Bronchial epithelial cell (primary cell): ENCODE data around the gene EOLA1. TPM values are rescaled to one million over a fixed set of nuclear protein-coding genes. Genes with fewer than 3 reads are reported as not detected.
"Not testable (repeated sequence)": the region's sequence is repeated elsewhere in the genome, so short reads cannot be mapped to it uniquely, and the experiment has no call there.

ENCODE experiments used
- DNase-seq: peaks from one replicate; pipeline ENCODE4 v3.0.0-alpha.2; 2010; ENCODE audit warnings: low read depth
- FAIRE-seq: peaks from 2 replicates; lab custom pipeline; 2011; peaks lifted over from hg19 to GRCh38; lab: Jason Lieb, UNC
- H3K27me3 ChIP-seq: 2 replicates; pipeline ENCODE4 v1.5.1; 2011; ENCODE audit warnings: low read length; ENCODE audit not compliant: control insufficient read depth, insufficient read depth
- H3K36me3 ChIP-seq: 2 replicates; pipeline ENCODE4 v1.5.1; 2011; ENCODE audit warnings: low read length; ENCODE audit not compliant: control insufficient read depth, insufficient read depth
- H3K4me3 ChIP-seq: 2 replicates; pipeline ENCODE4 v1.5.1; 2011; ENCODE audit warnings: mild to moderate bottlenecking, low read depth, low read length, control low read depth
- total RNA-seq: library from RNA; depleted of rRNA; stranded (reverse); fragments of >200 nt; gene quantifications from 2 replicates; pipeline ENCODE4 v1.2.1, GENCODE V29; 2014
- TF ChIP-seq, protein P1 (sequence below): IDR thresholded peaks from 2 replicates; pipeline ENCODE4 v1.5.1; 2011; ENCODE audit warnings: mild to moderate bottlenecking, moderate library complexity, low read length, control low read depth, inconsistent platforms; ENCODE audit not compliant: insufficient read depth, severe bottlenecking

The EOLA1 gene
- total RNA-seq, 1 donor from 2014 or later = 19.5 TPM

DNA sequence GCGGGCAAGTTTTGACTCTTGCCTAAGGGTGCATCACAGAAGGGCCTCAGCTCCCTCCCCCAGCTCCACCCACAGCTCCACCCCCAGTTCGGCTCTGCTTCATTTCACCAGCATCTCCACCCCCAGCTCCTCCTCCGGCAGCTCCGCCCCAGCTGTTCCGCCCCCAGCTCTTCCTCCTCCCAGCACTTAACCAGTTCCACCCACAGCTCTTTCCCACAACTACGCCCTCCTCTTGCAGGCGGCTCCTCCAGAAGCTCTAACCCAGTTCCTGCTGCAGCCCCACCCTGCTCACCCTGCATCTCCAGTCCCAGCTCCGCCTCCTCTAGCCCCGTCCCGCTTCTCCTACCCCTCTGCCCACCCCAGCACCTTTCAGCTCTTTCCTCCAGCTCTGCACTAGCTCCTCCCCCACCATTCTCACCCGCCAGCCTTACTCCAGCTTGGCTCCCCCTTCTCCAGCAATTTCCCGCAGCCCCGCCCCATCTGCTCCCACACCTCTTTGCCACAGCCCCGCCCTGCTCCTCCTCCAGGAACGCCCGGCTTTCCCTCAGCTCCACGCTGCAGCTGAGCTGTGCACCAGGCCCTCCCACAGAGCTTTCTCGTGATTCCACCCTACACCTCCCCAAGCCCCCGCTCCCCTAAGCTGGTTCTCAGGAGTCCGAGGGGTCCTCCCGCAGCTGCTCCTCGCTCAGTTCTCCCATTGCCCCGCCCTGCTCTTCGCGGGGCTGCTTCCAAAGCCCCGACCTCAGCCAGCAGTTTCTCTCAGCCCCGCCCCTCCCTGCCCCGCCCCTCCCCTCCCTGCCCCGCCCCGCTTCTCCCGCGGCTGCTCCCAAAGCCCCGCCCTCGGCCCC lies 1.3 kb upstream of the EOLA1 start:
- TF ChIP-seq, protein P1, sequence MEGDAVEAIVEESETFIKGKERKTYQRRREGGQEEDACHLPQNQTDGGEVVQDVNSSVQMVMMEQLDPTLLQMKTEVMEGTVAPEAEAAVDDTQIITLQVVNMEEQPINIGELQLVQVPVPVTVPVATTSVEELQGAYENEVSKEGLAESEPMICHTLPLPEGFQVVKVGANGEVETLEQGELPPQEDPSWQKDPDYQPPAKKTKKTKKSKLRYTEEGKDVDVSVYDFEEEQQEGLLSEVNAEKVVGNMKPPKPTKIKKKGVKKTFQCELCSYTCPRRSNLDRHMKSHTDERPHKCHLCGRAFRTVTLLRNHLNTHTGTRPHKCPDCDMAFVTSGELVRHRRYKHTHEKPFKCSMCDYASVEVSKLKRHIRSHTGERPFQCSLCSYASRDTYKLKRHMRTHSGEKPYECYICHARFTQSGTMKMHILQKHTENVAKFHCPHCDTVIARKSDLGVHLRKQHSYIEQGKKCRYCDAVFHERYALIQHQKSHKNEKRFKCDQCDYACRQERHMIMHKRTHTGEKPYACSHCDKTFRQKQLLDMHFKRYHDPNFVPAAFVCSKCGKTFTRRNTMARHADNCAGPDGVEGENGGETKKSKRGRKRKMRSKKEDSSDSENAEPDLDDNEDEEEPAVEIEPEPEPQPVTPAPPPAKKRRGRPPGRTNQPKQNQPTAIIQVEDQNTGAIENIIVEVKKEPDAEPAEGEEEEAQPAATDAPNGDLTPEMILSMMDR = no peak
- FAIRE-seq (no peak), DNase-seq (peak; percentile 87)
- Histone ChIP-seq H3K36me3 (no peaks in the 10 kb centered on the region), H3K27me3 (no peaks in the 10 kb centered on the region), H3K4me3 (peak overlapping the region; percentile 43)

DNA sequence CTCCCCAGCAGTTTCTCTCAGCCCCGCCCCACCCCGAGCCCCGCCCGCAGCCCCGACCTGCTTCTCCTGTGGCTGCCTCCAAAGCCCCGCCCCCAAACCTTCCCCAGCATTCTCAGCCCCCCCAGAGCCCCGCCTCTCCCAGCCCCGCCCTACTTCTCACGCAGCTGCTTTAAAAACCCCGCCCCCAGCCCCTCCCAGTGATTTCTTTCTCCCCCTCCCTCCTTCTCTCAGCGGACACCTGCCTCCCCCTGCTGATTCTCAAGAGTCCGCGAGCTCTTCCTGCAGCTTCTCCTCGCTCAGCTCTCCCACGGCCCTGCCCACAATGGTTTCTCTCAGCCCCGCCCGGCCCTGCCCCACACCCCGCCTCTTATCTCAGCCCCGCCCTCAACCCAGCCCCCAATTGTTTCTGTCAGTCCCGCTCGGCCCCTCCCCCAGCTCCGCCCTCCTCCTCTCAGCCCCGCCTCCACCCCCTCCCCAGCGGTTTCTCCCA lies 636 bp upstream of the EOLA1 start:
- TF ChIP-seq, protein P1 = no peak
- H3K36me3 ChIP-seq = no peaks in the 10 kb centered on the region
- DNase-seq = peak; percentile 55
- H3K4me3 ChIP-seq = peak overlapping the region; percentile 61
- FAIRE-seq = no peak
- no peaks in the 10 kb centered on the region for H3K27me3 ChIP-seq

DNA sequence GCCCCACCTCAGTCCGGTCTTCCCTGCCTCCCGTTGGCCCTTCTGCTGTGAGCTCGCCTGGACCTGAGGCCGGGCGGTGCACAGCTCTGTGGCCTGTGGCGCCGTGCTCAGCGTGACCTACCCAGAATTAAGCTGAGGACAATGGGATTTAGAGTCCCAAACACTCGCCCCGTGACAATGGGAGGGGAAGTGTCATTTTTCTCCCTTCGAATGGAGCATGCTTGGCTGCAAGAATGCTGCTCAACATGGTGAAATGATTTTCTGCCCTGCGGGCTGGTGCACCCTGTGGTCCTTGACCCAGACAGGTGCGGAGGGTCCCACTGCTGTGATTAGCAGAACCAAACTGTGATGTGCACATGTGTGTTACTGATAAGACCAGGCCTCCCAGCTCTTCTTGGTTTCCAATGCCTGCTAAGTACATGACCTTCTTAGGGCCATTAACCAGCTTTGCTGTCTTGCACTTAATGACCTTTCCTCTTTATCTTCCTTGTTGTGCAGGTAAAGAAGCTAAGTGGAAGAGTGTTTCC lies 772 bp downstream of the EOLA1 start:
- Histone ChIP-seq H3K36me3 (peaks cover 1% of the 10 kb centered on the region), H3K27me3 (no peaks in the 10 kb centered on the region), H3K4me3 (peak overlapping the region; percentile 61)
- TF ChIP-seq, protein P1 = no peak
- FAIRE-seq (peak; percentile 80), DNase-seq (no peak)

DNA sequence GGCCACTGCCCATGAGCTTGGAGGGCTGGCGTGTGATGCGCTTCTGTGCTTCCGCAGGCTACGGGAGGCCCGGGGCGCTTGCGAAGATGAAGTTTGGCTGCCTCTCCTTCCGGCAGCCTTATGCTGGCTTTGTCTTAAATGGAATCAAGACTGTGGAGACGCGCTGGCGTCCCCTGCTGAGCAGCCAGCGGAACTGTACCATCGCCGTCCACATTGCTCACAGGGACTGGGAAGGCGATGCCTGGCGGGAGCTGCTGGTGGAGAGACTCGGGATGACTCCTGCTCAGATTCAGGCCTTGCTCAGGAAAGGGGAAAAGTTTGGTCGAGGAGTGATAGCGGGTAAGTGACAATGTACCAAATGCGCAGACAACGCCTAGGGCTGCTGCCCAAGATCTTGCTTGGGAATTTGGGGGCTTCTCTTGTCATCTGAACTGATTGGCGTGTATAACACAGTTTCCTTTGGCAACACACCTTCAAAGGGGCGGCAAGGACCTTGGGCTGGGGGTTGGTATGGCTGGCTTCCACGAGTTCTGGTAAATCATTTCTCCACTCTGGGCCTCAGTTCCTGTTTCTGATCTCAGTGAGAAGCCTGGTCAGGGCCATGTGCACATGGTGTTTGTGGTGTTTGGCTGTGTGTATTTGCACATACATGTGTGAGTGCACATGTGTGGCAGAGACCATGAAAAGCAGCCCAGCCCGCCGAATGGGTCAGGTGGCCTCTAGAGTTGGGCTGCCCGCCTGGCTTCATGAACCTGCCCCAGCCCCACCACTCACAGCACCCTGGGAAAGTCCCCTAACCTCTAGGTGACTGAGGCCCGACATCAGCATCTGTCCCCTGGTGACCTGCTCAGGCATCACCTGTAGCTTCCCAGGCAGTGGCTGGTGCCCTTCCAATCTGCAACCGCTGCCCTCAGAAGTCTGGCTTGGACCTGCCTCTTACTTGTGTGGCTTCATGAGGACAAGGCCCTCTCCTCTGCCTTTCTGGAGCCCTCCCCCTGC lies 5.0 kb downstream of the EOLA1 start:
- DNase-seq, H3K4me3 ChIP-seq, H3K27me3 ChIP-seq, H3K36me3 ChIP-seq: not testable (repeated sequence)
- FAIRE-seq = peak; percentile 50
- TF ChIP-seq, protein P1 = peak; percentile 12

DNA sequence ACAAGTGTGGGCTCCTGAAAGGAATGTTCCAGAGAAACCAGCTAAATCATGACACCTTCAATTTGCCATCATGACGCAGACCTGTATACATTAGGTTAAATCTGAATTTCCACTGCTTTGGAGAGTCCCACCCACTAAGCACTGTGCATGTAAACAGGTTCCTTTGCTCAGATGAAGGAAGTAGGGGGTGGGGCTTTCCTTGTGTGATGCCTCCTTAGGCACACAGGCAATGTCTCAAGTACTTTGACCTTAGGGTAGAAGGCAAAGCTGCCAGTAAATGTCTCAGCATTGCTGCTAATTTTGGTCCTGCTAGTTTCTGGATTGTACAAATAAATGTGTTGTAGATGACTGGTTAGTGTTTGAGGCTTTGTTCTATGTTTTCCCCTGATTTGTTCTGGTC lies 6.2 kb downstream of the EOLA1 start:
- H3K27me3 ChIP-seq, DNase-seq, H3K36me3 ChIP-seq, FAIRE-seq, H3K4me3 ChIP-seq: not testable (repeated sequence)

DNA sequence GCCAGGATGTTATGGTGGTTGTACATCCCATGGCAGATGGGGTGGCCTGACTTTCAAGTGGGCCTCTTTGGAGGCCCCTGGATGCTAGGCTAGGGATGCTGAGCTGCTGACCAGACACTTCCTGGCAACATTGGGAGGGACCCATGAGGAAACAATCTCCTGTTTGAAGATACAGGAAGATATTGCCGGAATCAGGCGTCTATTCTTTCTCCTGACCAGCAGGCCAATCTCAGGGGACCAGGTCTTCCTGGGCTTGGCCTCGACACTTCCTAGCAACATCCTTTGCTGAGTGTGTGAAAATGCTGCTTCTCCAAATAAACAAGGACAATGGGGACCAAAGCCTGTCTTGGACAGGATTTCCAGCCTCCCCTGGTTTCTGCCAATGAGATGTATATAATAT lies 7.0 kb downstream of the EOLA1 start:
- FAIRE-seq, DNase-seq, H3K27me3 ChIP-seq, H3K36me3 ChIP-seq, H3K4me3 ChIP-seq: not testable (repeated sequence)

DNA sequence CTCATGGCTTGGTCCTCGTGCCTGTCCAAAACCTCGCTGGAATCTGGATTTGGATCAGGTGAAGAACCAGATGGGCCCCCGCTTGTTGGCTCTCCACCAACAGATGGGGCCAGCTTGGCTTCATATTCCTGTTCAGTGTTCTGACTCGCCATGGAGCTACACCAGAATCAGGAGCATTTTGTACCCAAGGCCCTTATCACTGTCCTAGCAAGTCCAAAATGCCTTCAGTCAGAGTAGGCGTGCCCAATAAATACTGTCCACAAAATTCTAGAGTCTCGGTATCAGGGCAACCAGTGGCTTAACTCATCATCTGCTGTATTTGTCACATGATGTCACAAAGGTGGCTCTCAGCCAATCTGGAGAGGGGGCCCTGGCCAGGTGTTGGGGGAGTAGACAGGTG lies 8.9 kb downstream of the EOLA1 start, which contains the start of gene HSFX3:
HSFX3 (minus strand) TSS at position 224 of the 400 bp plus-strand sequence; CDS start at position 152, 72 bp downstream.
- FAIRE-seq = peak; percentile 70
- H3K36me3 ChIP-seq, H3K27me3 ChIP-seq, H3K4me3 ChIP-seq, DNase-seq: not testable (repeated sequence)

DNA sequence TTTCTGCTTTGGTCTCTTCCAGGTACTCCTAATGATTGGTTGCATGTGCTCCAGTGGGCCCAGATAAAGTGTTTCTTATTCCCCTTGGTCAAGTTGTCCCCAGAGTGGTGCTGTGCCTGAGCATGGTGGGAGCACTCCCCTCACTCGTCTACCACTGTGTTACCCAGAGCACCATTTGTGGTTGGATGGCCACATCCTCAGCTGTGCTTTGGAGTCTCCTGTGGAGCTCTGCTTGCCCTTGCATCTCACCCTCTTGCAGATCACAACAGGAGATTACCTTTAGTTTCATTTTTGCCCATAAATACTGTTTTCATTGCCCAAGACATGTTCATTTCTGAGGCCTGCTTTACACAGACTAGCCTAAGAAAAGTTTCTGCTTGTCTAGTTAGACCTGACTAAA lies 9.6 kb downstream of the EOLA1 start:
- not testable (repeated sequence) for H3K4me3 ChIP-seq, H3K27me3 ChIP-seq, H3K36me3 ChIP-seq, DNase-seq
- FAIRE-seq = peak; percentile 66

DNA sequence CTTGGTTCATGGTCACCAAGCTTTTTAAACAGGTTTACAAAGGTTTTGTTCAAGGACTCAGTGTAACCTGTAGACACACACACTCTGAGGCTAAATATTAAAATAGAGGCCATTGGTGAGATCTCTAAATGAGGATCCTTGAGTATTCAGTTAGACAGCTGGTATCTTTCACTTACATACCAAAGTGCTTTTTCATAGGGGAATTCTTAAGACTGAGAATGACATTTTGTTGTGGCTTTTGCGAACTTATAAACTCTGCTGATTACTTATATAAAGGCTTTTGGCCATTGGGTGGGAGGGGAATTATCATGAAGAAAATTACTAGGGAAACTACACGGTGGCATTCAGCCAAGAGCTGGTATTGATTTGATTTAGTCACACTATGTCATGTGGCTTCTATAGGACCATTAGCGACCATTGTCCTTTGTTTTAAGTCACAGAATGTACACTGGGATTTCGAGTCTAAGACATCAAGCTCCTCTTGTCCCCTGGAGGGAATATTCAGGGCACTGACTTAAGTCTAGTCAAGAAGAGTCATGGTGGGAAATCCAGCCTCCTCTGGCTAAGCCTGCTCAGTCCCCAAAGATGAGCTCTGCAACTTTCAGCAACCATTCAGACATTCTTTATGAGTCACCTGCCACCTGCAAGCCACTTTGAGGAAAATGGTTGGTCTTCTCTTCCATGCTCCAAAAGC lies 10.6 kb downstream of the EOLA1 start:
- not testable (repeated sequence) for H3K36me3 ChIP-seq, H3K27me3 ChIP-seq, DNase-seq, H3K4me3 ChIP-seq
- peak; percentile 36 for FAIRE-seq
